ENCODE data around the gene HMX1. TPM values are rescaled to one million over a fixed set of nuclear protein-coding genes. Genes with fewer than 3 reads are reported as not detected.

Gene HMX1
- total and polyA plus RNA-seq, 10 of the 15 experiments (the other 5 are each of a cell fraction or from before 2014, with no cell fraction given), result not detected

- ChIA-PET CTCF (no interaction called here), RAD21 (ENCODE audit: unreplicated experiment) (no interaction called here), SMC1A (ENCODE audit: uncharacterized antibody, unreplicated experiment) (no interaction called here), POLR2A (no interaction called here)
- Histone ChIP-seq H3K4me2 (ENCODE audit: control insufficient read depth, insufficient read depth) (no peak overlapping the region), H4K20me1 (ENCODE audit: control insufficient read depth, insufficient read depth) (no peaks in the 10 kb centered on the region), H3K27ac (ENCODE audit: control insufficient read depth, insufficient read depth) (no peak overlapping the region), H3K9ac (ENCODE audit: control insufficient read depth, insufficient read depth, low read length) (no peak overlapping the region), H3K79me2 (ENCODE audit: control insufficient read depth, insufficient read depth, low read length) (no peaks in the 10 kb centered on the region), H3K4me1 (ENCODE audit: control insufficient read depth, insufficient read depth, low read length) (no peaks in the 10 kb centered on the region), H3K36me3 (ENCODE audit: control insufficient read depth in 2 of 2, insufficient read depth in 2 of 2, low read length in 1 of 2) (no peaks in the 10 kb centered on the region), H3K27me3 (replicated peaks in 1 of 2; ENCODE audit: control insufficient read depth in 2 of 2, insufficient read depth in 2 of 2, low read length in 1 of 2) (peaks cover 0 to 1% of the 10 kb centered on the region in 2 experiments; a peak in 1 of 4 replicates), H3K9me3 (replicated peaks; ENCODE audit: control insufficient read depth, insufficient read depth, low read length) (no peaks in the 10 kb centered on the region; the same call in 2 of the 3 replicates), H3K4me3 (no peak overlapping the region), H2AFZ (ENCODE audit: control insufficient read depth, low read depth, low read length) (no peak overlapping the region)
- ATAC-seq (no peak), FAIRE-seq (no peak), DNase-seq (ENCODE audit: low read depth, low spot score) (no peak)
- 22% methylated on average over 32 of the region's 32 CpGs for WGBS (ENCODE audit: insufficient coverage, insufficient replicate concordance, low lambda C conversion rate, missing lambda C conversion rate)
- intact Hi-C loops (cut with micrococcal nuclease; ENCODE audit: unreplicated experiment), result no loop called here
- in situ Hi-C loops (cut with MboI), result no loop called here
- no TSS peak for BruUV-seq (replicated peaks)
- TF ChIP-seq RELB (IDR thresholded peaks at IDR 0.05; ENCODE audit: low read depth) (no peak), MAX (IDR thresholded peaks at IDR 0.05; ENCODE audit: low read depth, low read length) (no peak), ELK1 (IDR thresholded peaks at IDR 0.05; ENCODE audit: low read depth, low read length) (no peak), E2F4 (IDR thresholded peaks at IDR 0.05; ENCODE audit: low read depth, low read length) (no peak), FOS (IDR thresholded peaks at IDR 0.05; ENCODE audit: borderline replicate concordance, extremely low read depth, insufficient read length) (no peak), BACH1 (IDR thresholded peaks at IDR 0.05; ENCODE audit: borderline replicate concordance) (no peak), ZBTB40 (IDR thresholded peaks at IDR 0.05; ENCODE audit: borderline replicate concordance) (no peak), POU2F2 (IDR thresholded peaks at IDR 0.05; ENCODE audit: borderline replicate concordance, low read depth, low read length) (no peak), MEF2A (IDR thresholded peaks at IDR 0.05; ENCODE audit: insufficient read depth, low read depth, low read length) (no peak), PKNOX1 (IDR thresholded peaks at IDR 0.05) (no peak), ATF7 (IDR thresholded peaks at IDR 0.05; ENCODE audit: low read depth) (no peak), BRCA1 (IDR thresholded peaks at IDR 0.05; ENCODE audit: low read depth, low read length) (no peak), NBN (IDR thresholded peaks at IDR 0.05) (no peak)
Observed at GRCh38 chr4:8864912-8865680, 6.5 kb downstream of the HMX1 start.
